IMR-90 (cell line): ENCODE results near the gene C5orf58. TPM values are rescaled to one million over a fixed set of nuclear protein-coding genes. Genes with fewer than 3 reads are reported as not detected.

ENCODE experiments used
- ATAC-seq: fragments of 200-7000 bp; cut with Tn5 transposase; 2 replicates; pipeline ENCODE4 v1.9.1; 2020; ENCODE audit warnings: low read depth, mild to moderate bottlenecking, moderate library complexity
- BruUV-seq: library from RNA; stranded (reverse); fragments of 400-500 nt; replicated peaks from 2 replicates; lab custom pipeline; 2021; lab: Mats Ljungman, UMichigan
- CTCF ChIA-PET: fragments of 300-600 bp; formaldehyde crosslinking; extraction: SDS; loops from one replicate; lab custom pipeline; 2021; ENCODE audit warnings: antibody characterized with exemption; lab: Yijun Ruan, JAX
- POLR2A ChIA-PET: fragments of 300-600 bp; sonication (Branson Sonifier 250); formaldehyde crosslinking; loops from one replicate; lab custom pipeline; 2022; ENCODE audit warnings: antibody characterized with exemption; ENCODE audit not compliant: unreplicated experiment; lab: Charles Lee
- DNase-seq: peaks from one replicate; pipeline ENCODE4 v3.0.0; 2013
- H2AFZ ChIP-seq: replicated peaks from 2 replicates; pipeline ENCODE3; 2013; ENCODE audit warnings: low read length, mild to moderate bottlenecking; ENCODE audit not compliant: poor library complexity
- H2AK5ac ChIP-seq: 2 replicates; pipeline ENCODE4 v1.6.1; 2013; ENCODE audit warnings: low read depth, low read length, inconsistent platforms
- H2AK9ac ChIP-seq: replicated peaks from 2 replicates; pipeline ENCODE3; 2013; ENCODE audit warnings: mild to moderate bottlenecking, low read depth, low read length, moderate library complexity; ENCODE audit not compliant: poor library complexity
- H2BK120ac ChIP-seq: 2 replicates; pipeline ENCODE4 v1.6.1; 2013; ENCODE audit warnings: low read depth, low read length, inconsistent platforms
- H2BK15ac ChIP-seq: 3 replicates; pipeline ENCODE4 v1.6.1; 2013; ENCODE audit warnings: low read depth, low read length, inconsistent platforms
- H2BK20ac ChIP-seq: 2 replicates; pipeline ENCODE4 v1.6.1; 2013; ENCODE audit warnings: low read depth, mild to moderate bottlenecking, inconsistent platforms, low read length, moderate library complexity
- H2BK5ac ChIP-seq: 2 replicates; pipeline ENCODE4 v1.6.1; 2013; ENCODE audit warnings: mild to moderate bottlenecking, low read depth, low read length, inconsistent platforms; ENCODE audit not compliant: poor library complexity, severe bottlenecking
- H3K14ac ChIP-seq: replicated peaks from 2 replicates; pipeline ENCODE4 v1.6.1; 2013; ENCODE audit warnings: low read depth, low read length, inconsistent platforms
- H3K18ac ChIP-seq: 2 replicates; pipeline ENCODE4 v1.6.1; 2013; ENCODE audit warnings: low read depth, low read length, control low read depth
- H3K23ac ChIP-seq: 2 replicates; pipeline ENCODE4 v1.6.1; 2013; ENCODE audit warnings: low read depth, low read length, inconsistent platforms
- H3K27ac ChIP-seq: 2 replicates; pipeline ENCODE4 v1.5.1; 2013; ENCODE audit warnings: mild to moderate bottlenecking, control low read depth, low read length; ENCODE audit not compliant: insufficient read depth
- H3K27me3 ChIP-seq: 2 replicates; pipeline ENCODE4 v1.6.1; 2013; ENCODE audit warnings: low read length; ENCODE audit not compliant: control insufficient read depth, insufficient read depth
- H3K36me3 ChIP-seq: 2 replicates; pipeline ENCODE4 v1.6.1; 2013; ENCODE audit warnings: low read length, mixed read lengths; ENCODE audit not compliant: control insufficient read depth, insufficient read depth
- H3K4ac ChIP-seq: 2 replicates; pipeline ENCODE4 v1.6.1; 2013; ENCODE audit warnings: low read depth, low read length, inconsistent platforms
- H3K4me1 ChIP-seq: 2 replicates; pipeline ENCODE4 v1.6.1; 2013; ENCODE audit warnings: low read length, mixed read lengths; ENCODE audit not compliant: control insufficient read depth, insufficient read depth
- H3K4me2 ChIP-seq: 2 replicates; pipeline ENCODE4 v1.6.1; 2013; ENCODE audit warnings: low read depth, mild to moderate bottlenecking, control low read depth, low read length, moderate library complexity
- H3K4me3 ChIP-seq: 2 replicates; pipeline ENCODE4 v1.5.1; 2013; ENCODE audit warnings: low read depth, mild to moderate bottlenecking, control low read depth, low read length, moderate library complexity; ENCODE audit not compliant: insufficient read depth
- H3K56ac ChIP-seq: 2 replicates; pipeline ENCODE4 v1.6.1; 2013; ENCODE audit warnings: low read length, inconsistent platforms; ENCODE audit not compliant: insufficient read depth; ENCODE audit errors: extremely low read depth
- H3K79me1 ChIP-seq, 2 experiments: 2 replicates each; pipeline ENCODE4 v1.6.1; 2013; ENCODE audit warnings: low read length in 2 of 2, inconsistent platforms in 1 of 2, low read depth in 1 of 2
- H3K9ac ChIP-seq: 2 replicates; pipeline ENCODE4 v1.6.1; 2013; ENCODE audit warnings: low read depth, low read length, control low read depth
- H3K9me1 ChIP-seq: 2 replicates; pipeline ENCODE4 v1.6.1; 2013; ENCODE audit warnings: low read length, inconsistent platforms; ENCODE audit not compliant: insufficient read depth
- H3K9me3 ChIP-seq: 2 replicates; pipeline ENCODE4 v1.6.1; 2013; ENCODE audit warnings: low read length; ENCODE audit not compliant: control insufficient read depth, insufficient read depth
- H4K20me1 ChIP-seq: 2 replicates; pipeline ENCODE4 v1.6.1; 2013; ENCODE audit warnings: low read length, inconsistent platforms; ENCODE audit not compliant: insufficient read depth
- H4K5ac ChIP-seq: 2 replicates; pipeline ENCODE4 v1.6.1; 2013; ENCODE audit warnings: mild to moderate bottlenecking, low read depth, low read length, control low read depth
- H4K8ac ChIP-seq, 2 experiments: 2 replicates each; pipeline ENCODE4 v1.6.1; 2013; ENCODE audit warnings: low read depth in 2 of 2, low read length in 2 of 2, control low read depth in 1 of 2, inconsistent platforms in 1 of 2
- H4K91ac ChIP-seq: 2 replicates; pipeline ENCODE4 v1.6.1; 2013; ENCODE audit warnings: low read depth, low read length, inconsistent platforms; ENCODE audit not compliant: insufficient read depth
- CHD1 ChIP-seq: IDR thresholded peaks from 2 replicates; pipeline ENCODE4 v1.6.1; 2012; ENCODE audit warnings: low read depth, low read length, improper control_type of control experiment
- CTCF ChIP-seq: conservative IDR thresholded peaks from 2 replicates; pipeline ENCODE4 v1.5.1; 2012; ENCODE audit warnings: mild to moderate bottlenecking, low read depth, low read length, improper control_type of control experiment
- ELK1 ChIP-seq: fragments of 150-350 bp; IDR thresholded peaks from 2 replicates; pipeline ENCODE4 v1.6.1; 2016; ENCODE audit warnings: low read depth, mild to moderate bottlenecking, low read length, moderate library complexity, borderline replicate concordance
- MAFK ChIP-seq: IDR thresholded peaks from 2 replicates; pipeline ENCODE4 v1.6.1; 2012; ENCODE audit warnings: low read depth, low read length, improper control_type of control experiment
- MAZ ChIP-seq: IDR thresholded peaks from 2 replicates; pipeline ENCODE4 v1.6.1; 2012; ENCODE audit warnings: low read depth, mild to moderate bottlenecking, low read length, improper control_type of control experiment, moderate library complexity, borderline replicate concordance
- NFE2L2 ChIP-seq: fragments of 150-350 bp; IDR thresholded peaks from 2 replicates; pipeline ENCODE4 v1.6.1; 2016; ENCODE audit warnings: low read depth, mild to moderate bottlenecking, low read length
- POLR2A ChIP-seq: IDR thresholded peaks from 2 replicates; pipeline ENCODE4 v1.6.1; 2012; ENCODE audit warnings: mild to moderate bottlenecking, low read depth, low read length
- RAD21 ChIP-seq: IDR thresholded peaks from 2 replicates; pipeline ENCODE4 v1.6.1; 2012; ENCODE audit warnings: low read length, improper control_type of control experiment
- RCOR1 ChIP-seq: IDR thresholded peaks from 2 replicates; pipeline ENCODE4 v1.6.1; 2012; ENCODE audit warnings: mild to moderate bottlenecking, low read length, improper control_type of control experiment; ENCODE audit not compliant: insufficient replicate concordance
- RFX5 ChIP-seq: IDR thresholded peaks from 2 replicates; pipeline ENCODE4 v1.8.0; 2012; ENCODE audit warnings: low read depth, mild to moderate bottlenecking, low read length, moderate library complexity
- SMC3 ChIP-seq: fragments of 150-350 bp; IDR thresholded peaks from 2 replicates; pipeline ENCODE4 v1.6.1; 2016; ENCODE audit warnings: low read depth, mild to moderate bottlenecking, antibody characterized with exemption, low read length, moderate library complexity
- USF2 ChIP-seq: fragments of 150-350 bp; IDR thresholded peaks from 2 replicates; pipeline ENCODE4 v1.6.1; 2017; ENCODE audit warnings: mild to moderate bottlenecking, antibody characterized with exemption, low read length, low read depth
- WGBS, 2 experiments: methylation state at CpG; one replicate each; pipeline versions ENCODE4 v1.1.5 to v1.1.7; 2013; ENCODE audit warnings: missing lambda C conversion rate in 2 of 2; ENCODE audit not compliant: insufficient read length in 1 of 2; ENCODE audit errors: extremely low coverage in 2 of 2; 5-methylcytosine and 5-hydroxymethylcytosine counted together
- dilution Hi-C: fragments of 300-500 bp; cut with HindIII; formaldehyde crosslinking; loops from one replicate; pipeline ENCODE4 v1.14.3; 2018; ENCODE audit warnings: low sequenced_read_pairs; ENCODE audit not compliant: unreplicated experiment
- in situ Hi-C: fragments of 300-500 bp; cut with MboI; formaldehyde crosslinking; loops from 3 replicates; pipeline ENCODE4 v1.14.3; 2019; ENCODE audit warnings: low sequenced_read_pairs, inconsistent platforms, mixed read lengths
- intact Hi-C: fragments of 100-400 bp; cut with micrococcal nuclease; formaldehyde crosslinking; loops from 2 replicates; pipeline ENCODE4 v1.10.0; 2022
- polyA plus RNA-seq, 3 experiments: library from polyadenylated mRNA; depleted of rRNA; stranded (reverse); fragments of >200 nt; gene quantifications; 2 replicates each; pipeline ENCODE4 v1.2.3, GENCODE V29; 2012; ENCODE audit warnings: low replicate concordance in 1 of 3
- total RNA-seq: library from RNA; depleted of rRNA; stranded (reverse); fragments of >200 nt; gene quantifications from 2 replicates; pipeline ENCODE4 v1.2.3, GENCODE V29; 2012

C5orf58 gene
- total and polyA plus RNA-seq, 2 of the 4 experiments (the other 2 are of a cell fraction) = not detected

- Histone ChIP-seq H3K27ac (no peak overlapping the region), H4K5ac (no peak overlapping the region), H3K4ac (no peak overlapping the region), H3K27me3 (peaks cover 3% of the 10 kb centered on the region), H4K91ac (no peak overlapping the region), H2AFZ (no peak overlapping the region), H3K36me3 (no peaks in the 10 kb centered on the region), H3K4me1 (no peaks in the 10 kb centered on the region), H3K4me2 (no peak overlapping the region), H3K4me3 (no peak overlapping the region), H2AK9ac (no peak overlapping the region), H3K56ac (no peak overlapping the region), H3K9me3 (no peaks in the 10 kb centered on the region), H4K8ac (no peak overlapping the region), H2BK15ac (no peak overlapping the region), H2BK120ac (no peak overlapping the region), H4K20me1 (no peaks in the 10 kb centered on the region), H3K9ac (no peak overlapping the region), H2AK5ac (no peak overlapping the region), H3K79me1 (no peaks in the 10 kb centered on the region), H3K18ac (no peak overlapping the region), H3K14ac (no peak overlapping the region), H2BK20ac (no peak overlapping the region), H2BK5ac (no peak overlapping the region), H3K9me1 (no peaks in the 10 kb centered on the region), H3K23ac (no peak overlapping the region)
- ChIA-PET CTCF (no interaction called here), POLR2A (no interaction called here)
- TF ChIP-seq MAZ (no peak), RAD21 (no peak), USF2 (no peak), MAFK (no peak), POLR2A (no peak), SMC3 (no peak), RFX5 (no peak), RCOR1 (no peak), CTCF (no peak), CHD1 (no peak), ELK1 (no peak), NFE2L2 (no peak)
- DNase-seq (no peak), ATAC-seq (no peak)
- BruUV-seq = no TSS peak
- whole genome bisulfite sequencing, 2 experiments = 70% methylated on average over 4 of the region's 15 CpGs; no CpG with 5 or more reads in 1 of the 2 experiments
- in situ Hi-C loops = no loop called here
- dilution Hi-C loops = no loop called here
- intact Hi-C loops = no loop called here
Observed at GRCh38 chr5:170270293-170271069, 37.7 kb downstream of the C5orf58 start.
